Astrocyte (in vitro differentiated cells and primary cell): Measurements from ENCODE around the gene GJC1. TPM values are rescaled to one million over a fixed set of nuclear protein-coding genes. Genes with fewer than 3 reads are reported as not detected.
A peak's percentile ranks its signal among the peaks of the same experiment; 100 is the strongest.

Experiments used
- DNase-seq: peaks from one replicate; pipeline ENCODE4 v3.0.0-alpha.2; 2010; ENCODE audit warnings: low read depth
- FAIRE-seq: peaks from 2 replicates; lab custom pipeline; 2011; peaks lifted over from hg19 to GRCh38; lab: Jason Lieb, UNC
- H2AFZ ChIP-seq: 2 replicates; pipeline ENCODE4 v1.6.0; 2012; ENCODE audit warnings: low read depth, low read length, inconsistent platforms
- H3K27ac ChIP-seq: 2 replicates; pipeline ENCODE4 v1.5.1; 2011; ENCODE audit warnings: low read depth, low read length, inconsistent platforms
- H3K27me3 ChIP-seq: 2 replicates; pipeline ENCODE4 v1.6.0; 2011; ENCODE audit warnings: low read length, inconsistent platforms; ENCODE audit not compliant: insufficient read depth
- H3K36me3 ChIP-seq: 2 replicates; pipeline ENCODE4 v1.5.1; 2011; ENCODE audit warnings: low read length, inconsistent platforms; ENCODE audit not compliant: insufficient read depth
- H3K4me1 ChIP-seq: 2 replicates; pipeline ENCODE4 v1.5.1; 2011; ENCODE audit warnings: low read length, inconsistent platforms; ENCODE audit not compliant: insufficient read depth
- H3K4me2 ChIP-seq: 2 replicates; pipeline ENCODE4 v1.6.0; 2012; ENCODE audit warnings: low read length, inconsistent platforms
- H3K4me3 ChIP-seq: 2 replicates; pipeline ENCODE4 v1.5.1; 2011; ENCODE audit warnings: low read depth, mild to moderate bottlenecking, low read length, inconsistent platforms; ENCODE audit not compliant: insufficient read depth
- H3K79me2 ChIP-seq: 2 replicates; pipeline ENCODE4 v1.6.0; 2012; ENCODE audit warnings: mild to moderate bottlenecking, low read length, inconsistent platforms; ENCODE audit not compliant: insufficient read depth
- H3K9ac ChIP-seq: 2 replicates; pipeline ENCODE4 v1.6.0; 2012; ENCODE audit warnings: mild to moderate bottlenecking, low read length, inconsistent platforms
- H3K9me3 ChIP-seq: 2 replicates; pipeline ENCODE4 v1.5.1; 2012; ENCODE audit warnings: low read depth, mild to moderate bottlenecking, low read length, inconsistent platforms; ENCODE audit not compliant: insufficient read depth
- H4K20me1 ChIP-seq: 2 replicates; pipeline ENCODE4 v1.6.0; 2012; ENCODE audit warnings: low read length, inconsistent platforms; ENCODE audit not compliant: insufficient read depth
- H3K27ac Mint-ChIP-seq: one replicate; pipeline ENCODE4 v1.8.0; 2021; ENCODE audit warnings: mild to moderate bottlenecking, mixed read lengths; ENCODE audit not compliant: unreplicated experiment
- H3K27me3 Mint-ChIP-seq: one replicate; pipeline ENCODE4 v1.8.0; 2021; ENCODE audit warnings: low read depth, mixed read lengths; ENCODE audit not compliant: unreplicated experiment
- H3K36me3 Mint-ChIP-seq: one replicate; pipeline ENCODE4 v1.8.0; 2021; ENCODE audit warnings: low read depth, mixed read lengths; ENCODE audit not compliant: unreplicated experiment
- H3K4me1 Mint-ChIP-seq: one replicate; pipeline ENCODE4 v1.8.0; 2021; ENCODE audit warnings: low read depth, mixed read lengths; ENCODE audit not compliant: unreplicated experiment
- H3K4me3 Mint-ChIP-seq: one replicate; pipeline ENCODE4 v1.8.0; 2021; ENCODE audit warnings: mild to moderate bottlenecking, moderate library complexity, mixed read lengths; ENCODE audit not compliant: unreplicated experiment
- H3K9me3 Mint-ChIP-seq: one replicate; pipeline ENCODE4 v1.8.0; 2021; ENCODE audit warnings: mild to moderate bottlenecking, mixed read lengths; ENCODE audit not compliant: unreplicated experiment
- EZH2 ChIP-seq: IDR thresholded peaks from 2 replicates; pipeline ENCODE4 v1.6.1; 2012; ENCODE audit warnings: mild to moderate bottlenecking, low read length, inconsistent platforms; ENCODE audit not compliant: insufficient read depth
- total RNA-seq: library from RNA; stranded (reverse); gene quantifications from 2 replicates; pipeline ENCODE4 v1.2.1, GENCODE V29; 2021
- TF ChIP-seq, protein P1 (sequence below): IDR thresholded peaks from 2 replicates; pipeline ENCODE4 v1.5.1; 2011; ENCODE audit warnings: low read depth, mild to moderate bottlenecking, inconsistent platforms, low read length, moderate library complexity; ENCODE audit not compliant: insufficient read depth

The GJC1 gene
- total RNA-seq, 1 donor from 2014 or later = 38.4 TPM

DNA sequence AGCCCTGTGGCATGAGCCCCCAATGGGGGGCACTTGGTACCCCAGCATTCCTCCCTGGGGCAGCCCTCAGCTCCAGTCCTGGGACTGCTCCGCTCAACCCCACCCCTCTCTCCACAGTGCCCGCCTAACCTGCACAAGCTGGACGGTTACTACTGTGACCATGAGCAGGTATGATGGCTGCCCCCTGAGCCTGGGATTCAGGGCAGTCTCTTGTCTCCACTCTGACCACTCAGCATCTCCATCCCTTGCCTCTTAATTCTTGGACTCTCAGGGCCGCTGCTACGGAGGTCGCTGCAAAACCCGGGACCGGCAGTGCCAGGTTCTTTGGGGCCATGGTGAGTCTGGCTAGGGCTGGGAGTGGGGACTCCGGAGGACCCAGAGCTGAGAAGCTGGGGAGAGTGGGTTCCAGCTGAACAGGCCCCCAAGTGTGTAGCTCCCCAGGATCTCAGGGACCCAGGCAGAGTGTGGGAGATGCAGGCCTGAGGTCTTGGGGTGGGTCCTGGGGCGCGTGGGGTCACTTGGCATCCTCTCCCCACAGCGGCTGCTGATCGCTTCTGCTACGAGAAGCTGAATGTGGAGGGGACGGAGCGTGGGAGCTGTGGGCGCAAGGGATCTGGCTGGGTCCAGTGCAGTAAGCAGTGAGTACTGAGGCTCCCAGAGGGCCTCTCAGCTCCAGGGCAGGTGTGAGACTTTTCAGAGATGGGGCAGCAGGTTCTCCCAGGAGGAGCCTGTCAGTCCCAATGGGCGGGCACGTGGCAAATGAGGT is 53.3 kb downstream of the GJC1 start:
- H3K4me3 Mint-ChIP-seq = no peak overlapping the region
- no peaks in the 10 kb centered on the region for H3K36me3 Mint-ChIP-seq
- Histone ChIP-seq H3K9ac (no peak overlapping the region), H3K4me1 (peaks cover 13% of the 10 kb centered on the region), H3K4me3 (no peak overlapping the region), H2AFZ (no peak overlapping the region), H4K20me1 (no peaks in the 10 kb centered on the region), H3K36me3 (no peaks in the 10 kb centered on the region), H3K9me3 (no peaks in the 10 kb centered on the region), H3K79me2 (no peaks in the 10 kb centered on the region), H3K27me3 (no peaks in the 10 kb centered on the region), H3K4me2 (peak overlapping the region; percentile 95), H3K27ac (no peak overlapping the region)
- no peak for DNase-seq
- peaks cover 16% of the 10 kb centered on the region for H3K27me3 Mint-ChIP-seq
- H3K9me3 Mint-ChIP-seq = no peaks in the 10 kb centered on the region
- no peak overlapping the region for H3K27ac Mint-ChIP-seq
- no peak for FAIRE-seq
- no peaks in the 10 kb centered on the region for H3K4me1 Mint-ChIP-seq
- TF ChIP-seq EZH2 = no peak
- TF ChIP-seq, protein P1, sequence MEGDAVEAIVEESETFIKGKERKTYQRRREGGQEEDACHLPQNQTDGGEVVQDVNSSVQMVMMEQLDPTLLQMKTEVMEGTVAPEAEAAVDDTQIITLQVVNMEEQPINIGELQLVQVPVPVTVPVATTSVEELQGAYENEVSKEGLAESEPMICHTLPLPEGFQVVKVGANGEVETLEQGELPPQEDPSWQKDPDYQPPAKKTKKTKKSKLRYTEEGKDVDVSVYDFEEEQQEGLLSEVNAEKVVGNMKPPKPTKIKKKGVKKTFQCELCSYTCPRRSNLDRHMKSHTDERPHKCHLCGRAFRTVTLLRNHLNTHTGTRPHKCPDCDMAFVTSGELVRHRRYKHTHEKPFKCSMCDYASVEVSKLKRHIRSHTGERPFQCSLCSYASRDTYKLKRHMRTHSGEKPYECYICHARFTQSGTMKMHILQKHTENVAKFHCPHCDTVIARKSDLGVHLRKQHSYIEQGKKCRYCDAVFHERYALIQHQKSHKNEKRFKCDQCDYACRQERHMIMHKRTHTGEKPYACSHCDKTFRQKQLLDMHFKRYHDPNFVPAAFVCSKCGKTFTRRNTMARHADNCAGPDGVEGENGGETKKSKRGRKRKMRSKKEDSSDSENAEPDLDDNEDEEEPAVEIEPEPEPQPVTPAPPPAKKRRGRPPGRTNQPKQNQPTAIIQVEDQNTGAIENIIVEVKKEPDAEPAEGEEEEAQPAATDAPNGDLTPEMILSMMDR = no peak

DNA sequence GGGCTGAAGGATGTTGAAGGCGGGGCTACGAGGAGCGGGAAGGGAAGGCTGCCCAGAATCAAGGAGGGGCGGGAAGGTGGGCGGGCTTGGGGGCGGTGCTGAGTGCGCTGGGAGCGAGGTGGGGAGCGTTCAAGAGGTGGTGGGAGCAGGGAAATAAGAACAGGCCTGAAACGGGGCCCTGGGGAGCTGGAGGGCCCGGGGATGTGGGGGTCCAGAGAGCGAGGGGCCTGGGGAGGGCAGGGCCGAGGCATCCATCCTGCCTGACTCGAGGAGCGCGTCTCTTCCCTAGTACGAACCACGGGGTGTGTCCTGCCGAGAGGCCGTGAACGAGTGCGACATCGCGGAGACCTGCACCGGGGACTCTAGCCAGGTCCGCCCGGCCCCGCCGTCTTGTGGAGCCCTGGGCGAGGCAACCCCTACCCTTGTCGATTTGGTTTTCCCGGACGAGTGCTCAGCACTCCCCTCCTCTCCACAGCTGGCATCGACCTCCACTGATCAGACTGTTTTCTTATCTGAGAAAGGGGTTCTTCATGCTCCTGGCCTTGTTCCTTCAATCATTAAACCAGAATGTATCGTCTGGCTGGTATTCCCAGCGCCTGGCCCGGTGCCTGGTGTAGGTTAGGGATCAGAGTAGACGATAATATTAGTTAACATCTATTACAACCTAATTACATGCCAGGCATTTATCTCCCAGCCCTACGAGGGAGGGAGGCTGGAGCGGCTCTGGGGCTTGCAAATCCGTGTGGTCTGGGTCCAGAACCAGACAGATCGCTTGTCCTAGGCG is 54.1 kb downstream of the GJC1 start:
- Histone ChIP-seq H3K27me3 (no peaks in the 10 kb centered on the region), H3K9me3 (no peaks in the 10 kb centered on the region), H4K20me1 (no peaks in the 10 kb centered on the region), H2AFZ (peak overlapping the region; percentile 85), H3K4me1 (peaks cover 13% of the 10 kb centered on the region), H3K4me2 (peak overlapping the region; percentile 95), H3K9ac (peak overlapping the region; percentile 76), H3K36me3 (no peaks in the 10 kb centered on the region), H3K27ac (no peak overlapping the region), H3K4me3 (peak overlapping the region; percentile 60), H3K79me2 (no peaks in the 10 kb centered on the region)
- no peak for DNase-seq
- H3K27ac Mint-ChIP-seq = no peak overlapping the region
- H3K27me3 Mint-ChIP-seq = peaks cover 16% of the 10 kb centered on the region
- no peak for FAIRE-seq
- H3K4me3 Mint-ChIP-seq = peak overlapping the region; percentile 83
- H3K4me1 Mint-ChIP-seq = no peaks in the 10 kb centered on the region
- no peaks in the 10 kb centered on the region for H3K9me3 Mint-ChIP-seq
- TF ChIP-seq, protein P1 = no peak
- TF ChIP-seq EZH2 = no peak
- H3K36me3 Mint-ChIP-seq = no peaks in the 10 kb centered on the region
